Stimulated activated CD4-positive, alpha-beta T cell treated with anti-CD3 and anti-CD28 coated beads, Interleukin-15, amount 100 ng/mL, for 48 hours (primary cell): ENCODE results near the gene SH2D3A.

Source experiments
- DNase-seq, 2 donors: peaks; one replicate each; pipeline ENCODE4 v3.0.0-alpha.2; 2020; ENCODE audit warnings: low read depth in 2 of 2

SH2D3A gene

DNA sequence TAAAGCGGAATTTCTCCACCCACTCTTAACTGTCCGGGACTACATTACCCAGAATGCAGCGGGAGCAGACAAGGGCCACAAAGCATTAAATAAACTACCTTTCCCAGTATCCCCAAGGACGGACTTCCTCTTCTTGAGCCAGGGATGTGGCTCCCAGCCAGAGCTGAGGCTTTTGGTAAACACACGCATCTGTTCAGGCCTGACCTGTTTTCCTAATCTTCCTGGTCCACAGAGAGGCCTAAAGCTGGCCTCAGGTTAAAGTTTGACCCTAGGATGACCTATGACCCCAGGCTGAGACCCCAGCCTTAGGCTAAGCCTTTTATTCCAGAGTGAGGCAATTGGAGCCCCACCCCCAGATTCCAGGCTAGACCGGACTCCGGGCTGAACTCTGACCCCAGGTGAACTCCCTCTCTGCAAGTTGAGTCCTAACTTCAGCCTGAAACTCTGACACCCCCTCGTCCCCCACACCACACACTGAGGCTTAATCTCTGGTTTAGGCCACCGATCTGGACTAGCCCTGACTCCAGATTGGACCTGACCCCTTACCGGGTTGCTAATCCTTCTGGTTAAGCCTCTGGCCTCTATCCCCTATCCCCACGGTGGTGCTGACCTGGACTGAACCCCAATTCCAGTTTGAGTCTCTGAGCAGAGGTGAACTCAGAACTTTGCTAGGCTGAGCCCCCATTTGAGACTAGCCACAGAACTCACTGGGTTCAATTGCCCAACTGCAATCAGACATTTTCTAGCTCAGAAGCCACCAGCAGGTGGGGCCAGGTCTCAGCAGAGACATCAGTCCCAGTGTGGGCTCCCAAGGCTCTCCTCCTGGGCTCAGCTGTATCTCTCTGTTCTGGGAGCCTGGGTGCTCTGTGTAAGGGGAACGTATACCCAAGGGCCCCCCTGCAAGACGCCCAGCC, 29.1 kb downstream of the SH2D3A start:
- DNase-seq = peak; percentile 67 to 77

DNA sequence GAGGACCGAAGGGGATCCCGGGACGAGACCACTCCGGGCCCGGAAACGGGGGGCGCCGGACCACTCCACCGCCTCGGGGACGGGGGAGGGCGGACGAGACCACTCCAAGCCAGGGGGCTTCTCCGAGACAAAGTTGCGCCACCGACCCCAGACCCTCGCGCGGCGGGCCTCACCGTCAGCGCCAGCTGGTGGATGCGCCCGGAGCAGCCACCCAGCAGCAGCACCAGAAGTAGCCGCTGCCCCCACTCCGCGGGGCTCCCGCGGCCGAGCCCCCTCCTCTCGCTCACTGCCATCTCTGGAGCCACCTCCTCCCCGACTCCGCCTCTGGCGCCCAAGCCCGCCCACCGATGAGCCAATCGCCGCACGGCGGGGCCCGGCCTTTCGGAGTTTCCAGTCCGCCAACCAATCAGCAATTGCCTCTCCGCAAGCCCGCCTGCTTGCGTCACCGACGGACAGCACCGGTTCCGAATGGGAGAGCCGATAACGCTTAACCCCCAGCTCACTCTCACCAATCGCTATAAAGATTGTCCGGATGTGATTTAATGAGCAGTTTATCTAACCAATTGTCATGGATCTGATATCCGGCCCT, 29.9 kb downstream of the SH2D3A start, which contains the start of gene GPR108:
Gene GPR108, minus strand, starts transcription at position 297 of the 589 bp plus-strand sequence. Its CDS starts 4 bp downstream, at position 293.
- DNase-seq = peak; percentile 99

GRCh38 chr19:6736917-6737283, 30.3 kb downstream of the SH2D3A start:
- DNase-seq = no peak

DNA sequence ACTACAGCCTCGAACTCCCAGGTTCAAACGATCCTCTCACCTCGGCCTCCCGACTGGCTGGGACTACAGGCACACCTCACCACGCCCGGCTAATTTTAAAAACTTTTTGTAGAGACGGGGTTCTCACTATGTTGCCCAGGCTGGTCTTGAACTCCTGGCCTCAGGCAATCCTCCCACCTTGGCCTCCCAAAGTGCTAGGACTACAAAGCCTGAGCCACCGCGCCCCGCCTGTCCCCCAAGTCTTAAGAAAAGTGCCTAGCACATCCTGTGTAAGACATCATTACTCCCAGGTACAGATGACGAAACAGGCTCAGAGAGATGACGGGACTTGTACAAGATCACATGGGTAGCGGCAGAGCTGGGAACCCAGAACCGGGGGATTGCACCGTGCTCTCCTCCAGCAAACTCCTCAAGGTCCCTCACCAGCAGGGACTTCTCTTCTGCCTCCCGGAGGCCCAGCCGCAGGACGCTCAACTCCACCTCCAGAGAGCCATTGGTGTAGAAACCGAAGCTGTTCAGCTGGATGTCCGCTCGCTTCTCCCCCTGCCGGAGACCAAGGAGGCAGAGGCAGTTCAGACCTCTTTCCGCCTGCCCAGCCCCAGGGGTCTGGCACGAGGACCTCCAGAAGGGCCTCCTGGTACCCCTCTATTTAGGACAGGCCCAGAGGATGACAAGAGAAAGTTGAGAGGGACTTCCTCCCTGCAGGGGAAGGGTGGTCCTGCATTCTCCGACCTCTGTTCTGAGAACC, 30.9 kb downstream of the SH2D3A start:
- DNase-seq = peak; percentile 58 to 63

GRCh38 chr19:6735181-6735911, 31.9 kb downstream of the SH2D3A start:
- DNase-seq = no peak

- no peak for DNase-seq
Measured at GRCh38 chr19:6734096-6734696, 33.0 kb downstream of the SH2D3A start.

DNA sequence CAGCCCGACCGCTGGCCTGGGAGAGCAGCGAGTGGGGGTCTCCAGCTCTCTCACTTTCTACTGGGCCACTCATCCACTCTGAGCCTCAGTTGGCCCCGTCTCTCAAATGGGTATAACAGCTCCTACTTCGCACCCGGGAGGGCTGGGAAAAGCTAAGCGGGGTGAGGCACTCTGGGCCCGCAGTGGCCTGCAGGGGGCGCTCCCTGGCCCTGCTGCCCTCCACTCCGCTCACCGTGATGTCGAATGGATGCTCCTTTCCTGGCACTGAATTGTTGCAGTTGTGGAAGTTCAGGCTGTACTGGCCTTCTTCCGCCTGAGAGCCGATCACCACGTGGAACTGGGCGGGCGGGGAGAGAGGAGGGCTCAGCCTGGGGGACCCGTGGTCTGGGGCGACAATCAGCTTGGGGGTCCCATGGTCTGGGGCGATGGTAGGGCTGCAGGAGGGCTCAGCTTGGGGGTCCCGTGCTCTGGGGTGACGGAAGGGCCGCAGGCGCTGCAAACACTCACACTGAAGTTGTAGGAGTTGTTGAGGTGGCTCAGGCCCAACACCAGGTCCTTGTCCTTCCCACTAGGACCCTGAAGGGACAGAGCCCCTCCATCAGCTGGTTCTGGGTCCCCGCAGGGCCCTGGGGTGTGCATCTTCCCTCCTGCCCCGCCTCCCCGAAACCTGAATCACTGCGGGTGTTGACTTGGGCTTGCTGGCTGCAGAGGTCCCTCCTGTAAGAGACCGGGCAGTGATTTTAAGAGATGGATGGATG, 33.7 kb downstream of the SH2D3A start:
- DNase-seq = no peak

- no peak for DNase-seq
Measured at GRCh38 chr19:6732803-6733337, 34.4 kb downstream of the SH2D3A start.

DNA sequence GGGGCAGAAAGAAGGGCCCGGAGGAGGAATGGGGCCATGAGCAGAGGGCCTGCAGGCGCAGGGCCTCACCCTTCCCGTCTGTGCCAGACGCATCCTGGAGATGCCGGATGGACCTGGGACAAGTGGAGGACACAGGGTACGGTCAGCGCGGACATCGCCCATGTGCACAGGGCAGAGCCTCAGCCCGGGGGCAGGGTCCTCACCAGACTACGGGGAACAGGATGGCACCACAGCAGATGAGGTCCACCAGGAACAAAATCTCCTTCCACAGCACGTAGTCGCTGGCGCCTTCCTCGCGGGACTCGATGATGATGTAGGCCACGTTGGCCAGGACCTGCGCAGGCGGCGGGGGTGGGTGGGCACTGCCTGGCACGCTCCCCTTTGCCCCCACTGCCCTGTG, 35.4 kb downstream of the SH2D3A start:
- DNase-seq = no peak

DNA sequence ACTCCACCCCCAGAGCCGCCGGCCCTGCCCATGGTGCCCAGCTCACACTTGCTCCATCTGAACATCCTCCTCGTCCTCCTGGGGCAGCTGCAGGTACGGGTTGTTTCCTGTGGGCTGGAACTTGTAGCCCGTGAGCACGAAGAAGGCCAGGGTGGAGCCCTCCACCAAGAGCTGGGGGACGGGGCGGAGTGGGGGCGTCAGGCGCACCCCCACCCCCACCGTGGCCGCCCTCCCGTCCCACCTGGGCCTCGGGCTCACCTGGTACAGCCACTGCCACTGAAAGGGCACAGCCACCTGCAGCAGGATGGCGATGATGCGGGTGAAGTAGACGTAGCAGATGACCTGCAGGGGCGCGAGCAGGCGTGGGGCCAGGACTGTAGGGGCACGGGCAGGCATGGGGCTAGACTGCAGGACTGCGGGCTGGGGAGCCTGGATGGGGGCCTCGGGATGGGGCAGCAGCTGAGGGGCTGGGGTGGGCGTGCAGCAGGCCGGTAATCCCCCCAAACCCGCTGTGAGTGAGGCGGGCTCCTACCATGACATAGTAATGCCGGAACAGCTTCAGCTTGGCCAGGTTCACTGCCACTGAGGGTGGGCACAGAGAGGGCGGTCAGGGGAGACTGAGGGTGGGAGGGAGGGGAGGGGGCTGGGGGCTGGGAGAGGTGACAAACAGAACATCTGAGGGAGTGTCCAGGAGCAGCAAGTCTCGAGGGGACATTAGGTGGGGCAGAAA, 36.1 kb downstream of the SH2D3A start:
- DNase-seq = no peak

GRCh38 chr19:6730153-6730804, 37.0 kb downstream of the SH2D3A start:
- peak; percentile 47 to 58 for DNase-seq

DNA sequence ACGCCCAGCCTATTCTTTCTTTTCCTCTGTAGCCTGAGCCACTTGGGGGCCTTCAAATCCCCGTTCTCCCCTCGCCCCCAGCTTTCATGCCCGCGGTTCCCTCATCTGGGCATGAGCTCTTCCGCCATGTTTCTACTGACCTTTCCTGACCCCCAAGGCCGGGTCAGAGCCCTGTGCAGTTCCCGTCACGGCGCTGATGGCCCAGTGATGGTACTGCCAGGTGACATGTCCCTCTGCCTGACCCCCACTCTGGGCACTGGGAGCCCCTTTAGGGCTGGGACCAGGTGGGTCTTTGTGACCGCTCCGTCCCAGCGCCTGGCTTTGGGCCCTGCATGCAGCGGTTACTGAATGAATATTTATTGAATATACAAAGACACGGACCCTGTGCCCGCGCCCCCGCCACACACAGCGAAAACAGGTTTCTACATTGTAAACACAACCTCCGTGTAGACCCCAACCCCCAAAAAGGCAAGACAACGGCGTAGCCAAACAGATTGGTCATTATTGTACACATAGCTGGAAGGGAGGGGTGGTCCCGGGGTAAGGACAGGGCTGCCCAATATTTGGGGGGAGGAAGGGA, 37.6 kb downstream of the SH2D3A start:
- DNase-seq = no peak

DNA sequence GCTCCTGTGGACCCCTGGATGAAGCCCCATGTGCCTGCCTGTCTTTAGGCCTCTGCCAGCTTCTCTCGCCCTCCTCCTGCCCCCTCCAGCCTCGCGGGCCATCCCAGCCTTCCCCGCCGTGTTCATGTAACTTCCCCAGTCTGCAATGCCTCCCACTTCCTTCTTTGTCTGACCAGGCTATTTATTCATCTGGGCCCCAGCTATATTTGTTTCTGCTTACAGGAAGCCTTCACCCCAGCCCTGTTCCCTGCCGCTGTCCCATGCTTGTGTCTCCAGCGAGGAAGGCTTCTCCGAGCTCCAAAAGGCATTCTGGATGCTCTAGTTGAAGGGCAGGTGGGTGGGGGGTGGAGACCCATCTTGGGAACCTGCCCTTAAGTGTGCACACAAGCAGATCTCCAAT, 38.9 kb downstream of the SH2D3A start:
- DNase-seq = no peak

GRCh38 chr19:6725513-6726231, 41.6 kb downstream of the SH2D3A start:
- no peak for DNase-seq

DNA sequence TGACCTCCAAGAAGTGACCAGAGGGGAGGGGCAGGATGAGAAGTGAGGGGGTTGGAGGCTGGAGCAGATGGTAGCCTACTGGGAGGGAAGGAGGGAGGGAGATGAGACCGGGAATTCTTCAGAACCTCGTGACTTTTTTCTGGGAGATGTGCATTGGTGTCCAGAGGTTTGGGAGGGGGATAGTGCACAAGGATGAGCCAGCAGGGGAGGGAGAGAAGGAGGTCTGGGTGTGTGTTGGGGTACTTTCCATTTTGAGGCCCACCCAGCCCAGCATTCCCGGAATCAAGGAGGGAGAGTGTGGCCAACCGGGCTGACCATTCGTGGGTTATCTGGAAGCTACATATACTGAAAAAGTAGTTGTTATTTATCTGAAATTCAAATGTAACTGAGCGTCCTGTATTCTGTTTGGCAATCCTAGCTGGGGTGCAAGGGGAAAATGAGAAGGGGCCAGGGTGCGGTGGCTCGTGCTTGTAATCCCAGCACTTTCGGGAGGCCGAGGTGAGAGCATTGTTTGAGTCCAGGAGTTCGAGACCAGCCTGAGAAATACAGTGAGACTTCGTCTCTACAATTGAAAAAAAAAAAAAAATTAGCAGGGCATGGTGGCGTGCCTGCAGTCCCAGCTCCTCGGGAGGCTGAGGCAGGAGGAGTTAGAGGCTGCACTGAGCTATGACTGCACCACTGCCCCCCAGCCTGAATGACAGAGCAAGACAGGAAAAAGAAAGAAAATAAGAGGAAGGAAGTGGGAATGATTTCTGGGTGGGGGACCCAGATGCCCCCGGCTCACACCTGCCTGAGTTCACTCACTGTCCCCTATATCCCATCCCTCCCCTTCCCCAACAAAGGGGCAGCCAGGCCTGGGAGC, 42.4 kb downstream of the SH2D3A start:
- no peak for DNase-seq

- no peak for DNase-seq
Measured at GRCh38 chr19:6723738-6724137, 43.5 kb downstream of the SH2D3A start.

GRCh38 chr19:6723108-6723618, 44.1 kb downstream of the SH2D3A start:
- no peak for DNase-seq
